ENCODE data around the gene WDR90. TPM values are rescaled to one million over a fixed set of nuclear protein-coding genes. Genes with fewer than 3 reads are reported as not detected.

The WDR90 gene
- total and polyA plus RNA-seq, 2 experiments from 2014 or later: 8.2 to 16.5 TPM

DNA sequence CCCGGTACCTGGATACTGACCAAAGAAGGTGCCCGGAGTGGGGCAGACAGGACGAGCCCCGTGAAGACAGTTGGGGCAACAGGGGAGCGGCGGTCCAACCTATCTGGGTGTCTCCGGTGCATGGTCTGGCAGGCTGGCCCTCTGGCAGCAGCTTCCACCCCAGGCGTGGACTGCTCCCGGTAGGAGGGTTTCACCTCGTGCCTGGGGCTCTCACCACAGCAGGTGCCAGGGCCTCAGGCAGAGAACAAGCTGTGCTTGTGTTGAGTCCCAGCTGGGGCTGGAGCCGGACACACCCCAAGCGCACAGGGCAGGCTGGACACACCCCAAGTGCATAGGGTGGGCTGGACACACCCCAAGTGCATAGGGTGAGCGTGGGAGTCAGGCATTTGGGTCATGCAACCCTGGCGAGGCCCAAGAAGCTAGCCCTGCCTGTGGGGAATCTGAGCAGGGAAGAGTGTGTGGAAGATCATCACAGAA is 57.9 kb downstream of the WDR90 start:
- Histone ChIP-seq H3K9me3 (ENCODE audit: low read depth) (no peaks in the 10 kb centered on the region), H3K9me2 (ENCODE audit: insufficient read depth) (no peaks in the 10 kb centered on the region), H3K79me2 (ENCODE audit: insufficient read depth) (no peaks in the 10 kb centered on the region), H2AFZ (no peak overlapping the region), H4K20me1 (ENCODE audit: insufficient read depth) (no peaks in the 10 kb centered on the region), H3K4me1 (ENCODE audit: insufficient read depth) (peaks cover 5% of the 10 kb centered on the region; the same call in 1 of the 2 replicates), H3K36me3 (ENCODE audit: low read depth) (no peaks in the 10 kb centered on the region), H3F3A (ENCODE audit: insufficient read depth) (no peaks in the 10 kb centered on the region), H3K9ac (no peak overlapping the region), H3K4me3 (no peak overlapping the region), H3K27me3 (replicated peaks; ENCODE audit: insufficient read depth) (peaks cover 38% of the 10 kb centered on the region), H3K27ac (no peak overlapping the region), H3K4me2 (ENCODE audit: unreplicated experiment) (no peak overlapping the region)
- in situ Hi-C loops (cut with MboI): no loop called here
- WGBS, 2 experiments (ENCODE audit: low coverage in 1 of 2, low lambda C conversion rate in 2 of 2, missing lambda C conversion rate in 2 of 2): 32 to 36% methylated on average over 13 of the region's 14 CpGs
- no peak for DNase-seq
- TF ChIP-seq EZH2phosphoT487 (IDR thresholded peaks at IDR 0.05; ENCODE audit: insufficient read depth, low read depth): no peak

- no peak overlapping the region for H3K27ac ChIP-seq
- H3K9ac ChIP-seq: no peak overlapping the region
- no peaks in the 10 kb centered on the region for H3K9me3 ChIP-seq (ENCODE audit: low read depth)
- H3K79me2 ChIP-seq (ENCODE audit: insufficient read depth): no peaks in the 10 kb centered on the region
- in situ Hi-C loops (cut with MboI): no loop called here
- H3K4me3 ChIP-seq: no peak overlapping the region
- WGBS, 2 experiments (ENCODE audit: low coverage in 1 of 2, low lambda C conversion rate in 2 of 2, missing lambda C conversion rate in 2 of 2): 54 to 64% methylated on average over 3 of the region's 3 CpGs
- no peak for DNase-seq
- no peak overlapping the region for H2AFZ ChIP-seq
- no peaks in the 10 kb centered on the region for H4K20me1 ChIP-seq (ENCODE audit: insufficient read depth)
- peaks cover 11% of the 10 kb centered on the region; the same call in 1 of the 2 replicates for H3K4me1 ChIP-seq (ENCODE audit: insufficient read depth)
- no peak overlapping the region for H3K4me2 ChIP-seq (ENCODE audit: unreplicated experiment)
- H3K9me2 ChIP-seq (ENCODE audit: insufficient read depth): no peaks in the 10 kb centered on the region
- H3K27me3 ChIP-seq (replicated peaks; ENCODE audit: insufficient read depth): peaks cover 29% of the 10 kb centered on the region
- H3K36me3 ChIP-seq (ENCODE audit: low read depth): no peaks in the 10 kb centered on the region
- TF ChIP-seq EZH2 (IDR thresholded peaks at IDR 0.05; ENCODE audit: insufficient read depth, poor library complexity, severe bottlenecking) (no peak), EZH2phosphoT487 (IDR thresholded peaks at IDR 0.05; ENCODE audit: insufficient read depth, low read depth) (no peak)
- peaks cover 8% of the 10 kb centered on the region for H3F3A ChIP-seq (ENCODE audit: insufficient read depth)
Observed at GRCh38 chr16:708019-708418, 58.9 kb downstream of the WDR90 start.

- WGBS, 2 experiments (ENCODE audit: low coverage in 1 of 2, low lambda C conversion rate in 2 of 2, missing lambda C conversion rate in 2 of 2): 53 to 56% methylated on average over 4 of the region's 4 CpGs
- in situ Hi-C loops (cut with MboI): no loop called here
Observed at GRCh38 chr16:708959-709358, 59.8 kb downstream of the WDR90 start.

DNA sequence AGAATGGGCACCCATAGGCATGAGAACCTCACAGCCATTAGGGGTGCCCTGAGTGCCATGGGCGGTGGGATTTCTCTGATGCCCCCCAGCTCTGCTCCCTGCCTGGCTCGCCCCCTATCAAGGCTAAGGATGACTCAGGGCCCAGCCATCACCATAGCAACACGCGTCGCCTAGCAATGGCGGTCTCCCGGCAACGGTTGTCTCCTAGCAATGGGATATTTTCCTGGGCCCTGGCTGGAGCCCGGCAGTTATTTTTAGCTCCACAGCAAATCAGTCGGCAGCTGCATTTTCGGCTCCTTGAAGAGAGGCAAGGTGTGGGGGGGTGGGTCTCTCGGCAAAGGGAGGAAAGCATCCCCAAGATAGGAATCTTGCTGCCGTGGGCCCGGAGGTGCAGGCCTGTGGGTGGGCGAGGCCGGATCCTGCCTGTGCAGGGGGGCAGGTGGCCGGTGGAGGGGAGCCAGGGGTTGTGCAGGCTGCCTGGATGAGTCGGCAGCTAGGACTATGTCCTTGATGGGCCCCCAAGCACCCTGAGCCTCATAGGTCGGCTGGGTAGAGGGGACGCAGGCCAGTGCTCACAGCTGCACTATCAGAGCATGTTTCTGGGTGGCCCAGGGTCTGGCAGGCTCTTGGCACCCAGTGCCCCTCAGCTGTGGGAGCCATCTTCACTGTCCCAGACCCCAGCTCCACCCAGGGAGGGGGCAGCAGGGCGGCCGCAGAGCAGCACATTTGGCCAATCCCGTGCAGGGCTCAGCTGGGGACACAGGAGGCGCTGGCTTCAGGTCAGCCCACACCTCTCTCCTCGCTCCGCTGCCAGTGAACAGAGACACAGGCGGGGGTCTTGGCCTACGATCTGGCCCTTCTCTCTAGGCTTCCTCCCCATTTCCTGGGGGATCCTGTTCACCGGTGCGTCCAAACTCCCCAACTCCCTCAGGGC is 60.7 kb downstream of the WDR90 start:
- in situ Hi-C loops (cut with MboI): no loop called here
- Histone ChIP-seq H3K4me3 (no peak overlapping the region), H3K9ac (peak overlapping the region; percentile 38; the same call in 1 of the 2 replicates)

More at GRCh38 chr16:708959-709358, 59.8 kb downstream of the WDR90 start:
- Histone ChIP-seq H3K27me3 (replicated peaks; ENCODE audit: insufficient read depth) (peaks cover 24% of the 10 kb centered on the region), H2AFZ (no peak overlapping the region), H3K79me2 (ENCODE audit: insufficient read depth) (no peaks in the 10 kb centered on the region), H3K36me3 (ENCODE audit: low read depth) (no peaks in the 10 kb centered on the region), H3F3A (ENCODE audit: insufficient read depth) (peaks cover 10% of the 10 kb centered on the region), H3K4me2 (ENCODE audit: unreplicated experiment) (no peak overlapping the region), H3K9me3 (ENCODE audit: low read depth) (no peaks in the 10 kb centered on the region), H3K4me3 (no peak overlapping the region), H3K27ac (no peak overlapping the region), H3K9me2 (ENCODE audit: insufficient read depth) (no peaks in the 10 kb centered on the region), H3K9ac (no peak overlapping the region), H3K4me1 (ENCODE audit: insufficient read depth) (peaks cover 11% of the 10 kb centered on the region; the same call in 1 of the 2 replicates), H4K20me1 (ENCODE audit: insufficient read depth) (no peaks in the 10 kb centered on the region)
- TF ChIP-seq EZH2 (IDR thresholded peaks at IDR 0.05; ENCODE audit: insufficient read depth, poor library complexity, severe bottlenecking): no peak
- no peak for TF ChIP-seq EZH2phosphoT487 (IDR thresholded peaks at IDR 0.05; ENCODE audit: insufficient read depth, low read depth)
- DNase-seq: no peak

More for the DNA sequence above, 60.7 kb downstream of the WDR90 start:
- peak; percentile 87 for DNase-seq
- Histone ChIP-seq H3K9me3 (ENCODE audit: low read depth) (no peaks in the 10 kb centered on the region), H3K79me2 (ENCODE audit: insufficient read depth) (no peaks in the 10 kb centered on the region), H3K4me2 (ENCODE audit: unreplicated experiment) (no peak overlapping the region), H4K20me1 (ENCODE audit: insufficient read depth) (no peaks in the 10 kb centered on the region), H3K9me2 (ENCODE audit: insufficient read depth) (no peaks in the 10 kb centered on the region), H2AFZ (no peak overlapping the region), H3K4me1 (ENCODE audit: insufficient read depth) (peaks cover 11% of the 10 kb centered on the region; the same call in 1 of the 2 replicates), H3K36me3 (ENCODE audit: low read depth) (no peaks in the 10 kb centered on the region), H3F3A (ENCODE audit: insufficient read depth) (peaks cover 10% of the 10 kb centered on the region), H3K27ac (no peak overlapping the region), H3K27me3 (replicated peaks; ENCODE audit: insufficient read depth) (peaks cover 19% of the 10 kb centered on the region; the same call in 1 of the 2 replicates)
- no peak for TF ChIP-seq EZH2phosphoT487 (IDR thresholded peaks at IDR 0.05; ENCODE audit: insufficient read depth, low read depth)
- TF ChIP-seq EZH2 (IDR thresholded peaks at IDR 0.05; ENCODE audit: insufficient read depth, poor library complexity, severe bottlenecking): no peak
- WGBS, 2 experiments (ENCODE audit: low coverage in 1 of 2, low lambda C conversion rate in 2 of 2, missing lambda C conversion rate in 2 of 2): 9 to 11% methylated on average over 30 of the region's 30 CpGs

Data from GM23248 (cell line).